GM12878 (cell line): ENCODE measurements around the gene PIGM. TPM values are rescaled to one million over a fixed set of nuclear protein-coding genes. Genes with fewer than 3 reads are reported as not detected.

Experiments
- ATAC-seq: fragments of 200-7000 bp; cut with Tn5 transposase; 3 replicates; pipeline ENCODE4 v1.9.1; 2020; ENCODE audit warnings: mild to moderate bottlenecking, moderate library complexity
- BruUV-seq: library from RNA; stranded (reverse); fragments of 400-500 nt; replicated peaks from 2 replicates; lab custom pipeline; 2021; lab: Mats Ljungman, UMichigan
- CTCF ChIA-PET: fragments of 300-600 bp; sonication (Branson Sonifier 250); formaldehyde crosslinking; extraction: SDS; loops from one replicate; lab custom pipeline; 2021; ENCODE audit warnings: inconsistent platforms; lab: Yijun Ruan, JAX
- POLR2A ChIA-PET: fragments of 350-600 bp; formaldehyde crosslinking; extraction: SDS; loops from one replicate; lab custom pipeline; 2021; ENCODE audit warnings: inconsistent platforms; lab: Charles Lee
- RAD21 ChIA-PET: fragments of 300-600 bp; sonication (Branson Sonifier 250); formaldehyde crosslinking; loops from one replicate; lab custom pipeline; 2023; ENCODE audit warnings: antibody characterized with exemption; ENCODE audit not compliant: unreplicated experiment; lab: Charles Lee
- SMC1A ChIA-PET: fragments of 300-600 bp; sonication (Branson Sonifier 250); formaldehyde crosslinking; loops from one replicate; lab custom pipeline; 2023; ENCODE audit not compliant: unreplicated experiment, uncharacterized antibody; lab: Charles Lee
- DNase-seq: peaks from one replicate; pipeline ENCODE4 v3.0.0-alpha.2; 2011; ENCODE audit warnings: low read depth, low spot score
- FAIRE-seq: peaks from 3 replicates; lab custom pipeline; 2011; peaks lifted over from hg19 to GRCh38; lab: Jason Lieb, UNC
- H2AFZ ChIP-seq: 2 replicates; pipeline ENCODE4 v1.6.0; 2011; ENCODE audit warnings: low read depth, low read length, control low read depth; ENCODE audit not compliant: control insufficient read depth
- H3K27ac ChIP-seq: 2 replicates; pipeline ENCODE4 v1.5.1; 2011; ENCODE audit warnings: control low read depth; ENCODE audit not compliant: control insufficient read depth, insufficient read depth
- H3K27me3 ChIP-seq, 2 experiments: replicated peaks in 1 of 2; 2 replicates each; pipeline versions ENCODE4 v1.6.0 to v1.6.1; 2011; ENCODE audit warnings: low read length in 1 of 2; ENCODE audit not compliant: control insufficient read depth in 2 of 2, insufficient read depth in 2 of 2
- H3K36me3 ChIP-seq, 2 experiments: 2 replicates each; pipeline ENCODE4 v1.5.1; 2011; ENCODE audit warnings: low read length in 1 of 2; ENCODE audit not compliant: control insufficient read depth in 2 of 2, insufficient read depth in 2 of 2
- H3K4me1 ChIP-seq: 2 replicates; pipeline ENCODE4 v1.6.1; 2011; ENCODE audit warnings: mild to moderate bottlenecking, low read length, moderate library complexity, mixed read lengths; ENCODE audit not compliant: control insufficient read depth, insufficient read depth
- H3K4me2 ChIP-seq: 2 replicates; pipeline ENCODE4 v1.6.0; 2011; ENCODE audit warnings: control low read depth; ENCODE audit not compliant: control insufficient read depth, insufficient read depth
- H3K4me3 ChIP-seq: fragments of 200-600 bp; sonication (generic); 2 replicates; pipeline ENCODE4 v1.5.1; 2016
- H3K79me2 ChIP-seq: 2 replicates; pipeline ENCODE4 v1.6.0; 2011; ENCODE audit warnings: low read length; ENCODE audit not compliant: control insufficient read depth, insufficient read depth
- H3K9ac ChIP-seq: 2 replicates; pipeline ENCODE4 v1.8.0; 2011; ENCODE audit warnings: low read length, control low read depth, mixed read lengths; ENCODE audit not compliant: control insufficient read depth, insufficient read depth
- H3K9me3 ChIP-seq: replicated peaks from 3 replicates; pipeline ENCODE4 v1.5.1; 2011; ENCODE audit warnings: mild to moderate bottlenecking, low read length; ENCODE audit not compliant: control insufficient read depth, insufficient read depth
- H4K20me1 ChIP-seq: 2 replicates; pipeline ENCODE4 v1.6.0; 2011; ENCODE audit not compliant: control insufficient read depth, insufficient read depth
- BACH1 ChIP-seq: fragments of 450-650 bp; IDR thresholded peaks from 2 replicates; pipeline ENCODE4 v1.6.1; 2017; ENCODE audit warnings: mild to moderate bottlenecking, borderline replicate concordance
- CBX5 ChIP-seq: sonication (generic); IDR thresholded peaks from 2 replicates; pipeline ENCODE4 v1.6.1; 2016; ENCODE audit warnings: low read depth, moderate library complexity, mild to moderate bottlenecking, inconsistent platforms
- E2F8 ChIP-seq: fragments of 450-650 bp; IDR thresholded peaks from 2 replicates; pipeline ENCODE4 v1.6.1; 2018; ENCODE audit warnings: mild to moderate bottlenecking, low read depth, moderate library complexity; ENCODE audit not compliant: partially characterized antibody
- NR2F1 ChIP-seq: fragments of 450-650 bp; conservative IDR thresholded peaks from 2 replicates; pipeline ENCODE4 v1.6.1; 2017; ENCODE audit warnings: mild to moderate bottlenecking
- USF2 ChIP-seq: IDR thresholded peaks from 2 replicates; pipeline ENCODE4 v1.6.1; 2011; ENCODE audit warnings: low read depth, low read length, improper control_type of control experiment, borderline replicate concordance
- ZNF687 ChIP-seq: fragments of 450-650 bp; IDR thresholded peaks from 2 replicates; pipeline ENCODE4 v1.6.1; 2017; ENCODE audit warnings: mild to moderate bottlenecking, moderate library complexity
- WGBS: methylation state at CpG from one replicate; pipeline ENCODE4 v1.1.6; 2016; ENCODE audit warnings: low lambda C conversion rate; ENCODE audit not compliant: insufficient replicate concordance, insufficient coverage; ENCODE audit errors: missing lambda C conversion rate; 5-methylcytosine and 5-hydroxymethylcytosine counted together
- in situ Hi-C: fragments of 300-500 bp; cut with MboI; formaldehyde crosslinking; loops from 9 replicates; pipeline ENCODE4 v1.14.3; 2018; ENCODE audit warnings: mixed read lengths
- intact Hi-C: fragments of 100-400 bp; cut with micrococcal nuclease; formaldehyde crosslinking; loops from one replicate; pipeline ENCODE4 v1.14.2; 2022; ENCODE audit not compliant: unreplicated experiment
- polyA plus RNA-seq, 11 experiments: library from polyadenylated mRNA; depleted of rRNA in 4 of 11; unstranded in 6 of 11; stranded (reverse) in 5 of 11; fragments of >200 nt; fragmentation: Nextera tagmentation in 4 of 11; fragmentation: Illumina TruSeq in 1 of 11; extraction: Ambion mirVana in 4 of 11; extraction: Trizol in 1 of 11; gene quantifications; 1 replicate in 1 of 11; 2 replicates in 10 of 11; pipeline versions ENCODE4 v1.2.1 to v1.2.3, GENCODE V29; 2011 to 2016; ENCODE audit warnings: inconsistent platforms in 2 of 11, missing spikeins in 2 of 11, low read depth in 1 of 11
- total RNA-seq, 4 experiments: library from RNA; depleted of rRNA in 3 of 4; stranded (reverse); fragments of >200 nt in 3 of 4; fragmentation: Illumina TruSeq in 1 of 4; extraction: Trizol in 1 of 4; gene quantifications; 2 replicates each; pipeline versions ENCODE4 v1.2.1 to v1.2.3, GENCODE V29; 2013 to 2021

PIGM gene
- total and polyA plus RNA-seq, 10 of the 15 experiments (the other 5 are each of a cell fraction or from before 2014, with no cell fraction given) = 2.6 to 6.1 (median 4.6) TPM

- no peak for TF ChIP-seq ZNF687
Measured at GRCh38 chr1:160081261-160081936, 49.6 kb upstream of the PIGM start, which contains the start of gene KCNJ9 (continued).

- H3K27me3 ChIP-seq = peaks cover 0 to 2% of the 10 kb centered on the region in 2 experiments; a peak in 3 of 4 replicates
- RAD21 ChIA-PET = interaction anchor here (0.9 to 4.9 kb wide), 4 partner anchors 17 to 35 kb away, joined by 3 to 50 read pairs (median 4); partner anchors contain the start of gene IGSF8
- no TSS peak for BruUV-seq
- WGBS = 23% methylated on average over 6 of the region's 6 CpGs
- no peaks in the 10 kb centered on the region; the same call in 1 of the 2 replicates for H3K4me1 ChIP-seq
- in situ Hi-C loops = no loop called here
- POLR2A ChIA-PET = no interaction called here
- no peaks in the 10 kb centered on the region for H3K9me3 ChIP-seq
- intact Hi-C loops = no loop called here
- no peak overlapping the region for H3K9ac ChIP-seq
- H3K27ac ChIP-seq = no peak overlapping the region
- H4K20me1 ChIP-seq = no peaks in the 10 kb centered on the region
- no peak overlapping the region for H2AFZ ChIP-seq
- ATAC-seq (no peak), DNase-seq (no peak), FAIRE-seq (no peak)
- CTCF ChIA-PET = interaction anchor here (0.7 to 49.8 kb wide), 9 partner anchors 4 to 296 kb away, joined by 3 to 1035 read pairs (median 8); partner anchors contain the start of genes IGSF8, KCNJ10 and KCNJ9
- no peak overlapping the region for H3K4me3 ChIP-seq
- H3K36me3 ChIP-seq = no peaks in the 10 kb centered on the region
- SMC1A ChIA-PET = interaction anchor here (0.6 to 8.9 kb wide), 7 partner anchors 23 to 296 kb away, joined by 3 to 89 read pairs (median 3); no protein-coding TSS in a partner anchor
- no peak overlapping the region for H3K4me2 ChIP-seq
- H3K79me2 ChIP-seq = no peaks in the 10 kb centered on the region
- TF ChIP-seq CBX5 (no peak), NR2F1 (no peak), E2F8 (no peak), BACH1 (no peak), USF2 (no peak)
Measured at GRCh38 chr1:160080381-160081100, 48.8 kb upstream of the PIGM start.
